Panc1 (cell line): ENCODE measurements around the gene FREM2. TPM values are rescaled to one million over a fixed set of nuclear protein-coding genes. Genes with fewer than 3 reads are reported as not detected.

Source experiments
- ATAC-seq: fragments of 200-7000 bp; cut with Tn5 transposase; 2 replicates; pipeline ENCODE4 v1.9.1; 2020; ENCODE audit warnings: mild to moderate bottlenecking, moderate library complexity
- Bru-seq: library from RNA; stranded (reverse); fragments of 400-500 nt; gene quantifications from one replicate; lab custom pipeline; 2021; lab: Mats Ljungman, UMichigan
- BruChase-seq, 2 experiments: library from RNA; stranded (reverse); fragments of 400-500 nt; gene quantifications; one replicate each; lab custom pipeline; 2021; lab: Mats Ljungman, UMichigan
- BruUV-seq: library from RNA; stranded (reverse); fragments of 400-500 nt; replicated peaks from 2 replicates; lab custom pipeline; 2021; lab: Mats Ljungman, UMichigan
- CTCF ChIA-PET: fragments of 300-600 bp; sonication (Branson Sonifier 250); formaldehyde crosslinking; loops from one replicate; lab custom pipeline; 2022; ENCODE audit warnings: antibody characterized with exemption; lab: Charles Lee
- POLR2A ChIA-PET: fragments of 300-600 bp; sonication (Branson Sonifier 250); formaldehyde crosslinking; loops from one replicate; lab custom pipeline; 2022; ENCODE audit warnings: antibody characterized with exemption; lab: Charles Lee
- DNase-seq: peaks from one replicate; pipeline ENCODE4 v3.0.0-alpha.2; 2010; ENCODE audit warnings: low read depth, low spot score
- H3K27ac ChIP-seq: 2 replicates; pipeline ENCODE4 v1.5.1; 2011; ENCODE audit warnings: mild to moderate bottlenecking, low read length, inconsistent platforms
- H3K27me3 ChIP-seq: fragments of 200-500 bp; sonication (Bioruptor generic); 2 replicates; pipeline ENCODE4 v1.6.0; 2014; ENCODE audit warnings: low read length, inconsistent platforms; ENCODE audit not compliant: control insufficient read depth, insufficient read depth
- H3K36me3 ChIP-seq: fragments of 200-500 bp; sonication (Bioruptor generic); 2 replicates; pipeline ENCODE4 v1.5.1; 2014; ENCODE audit warnings: inconsistent platforms, mild to moderate bottlenecking, low read length, moderate library complexity; ENCODE audit not compliant: control insufficient read depth, insufficient read depth
- H3K4me1 ChIP-seq: 2 replicates; pipeline ENCODE4 v1.5.1; 2011; ENCODE audit warnings: inconsistent platforms, mild to moderate bottlenecking, low read length, moderate library complexity; ENCODE audit not compliant: control insufficient read depth, insufficient read depth
- H3K4me3 ChIP-seq, 2 experiments: 2 replicates each; pipeline ENCODE4 v1.5.1; 2011 to 2012; ENCODE audit warnings: low read depth in 2 of 2, low read length in 2 of 2, mild to moderate bottlenecking in 2 of 2, inconsistent platforms in 1 of 2, moderate library complexity in 1 of 2
- H3K9me3 ChIP-seq: fragments of 200-500 bp; sonication (Bioruptor generic); 2 replicates; pipeline ENCODE4 v1.5.1; 2014; ENCODE audit warnings: low read depth, mild to moderate bottlenecking, inconsistent platforms, low read length, moderate library complexity; ENCODE audit not compliant: control insufficient read depth, insufficient read depth
- POLR2AphosphoS5 ChIP-seq: IDR thresholded peaks from 2 replicates; pipeline ENCODE4 v1.6.1; 2012; ENCODE audit warnings: mild to moderate bottlenecking, low read depth, low read length, moderate library complexity
- SIN3A ChIP-seq: IDR thresholded peaks from 2 replicates; pipeline ENCODE4 v1.6.1; 2012; ENCODE audit warnings: low read depth, mild to moderate bottlenecking, low read length, moderate library complexity, borderline replicate concordance; ENCODE audit not compliant: insufficient read depth
- TCF7L2 ChIP-seq: IDR thresholded peaks from 2 replicates; pipeline ENCODE4 v1.6.1; 2011; ENCODE audit warnings: mild to moderate bottlenecking, low read depth, low read length, inconsistent platforms
- in situ Hi-C: cut with HindIII; loops from 2 replicates; pipeline ENCODE4 v1.10.0; 2016; ENCODE audit warnings: low sequenced_read_pairs, low pct_unique_long_range_greater_than_20kb
- intact Hi-C: fragments of 100-400 bp; cut with micrococcal nuclease; formaldehyde crosslinking; loops from one replicate; pipeline ENCODE4 v1.10.0; 2022; ENCODE audit not compliant: unreplicated experiment
- long read RNA-seq: library from polyadenylated mRNA; unstranded; transcript quantifications from one replicate; pipeline ENCODE4 v2.0.0, GENCODE V29; 2021; ENCODE audit not compliant: unreplicated experiment
- polyA plus RNA-seq: library from polyadenylated mRNA; unstranded; fragments of >200 nt; gene quantifications from one replicate; pipeline ENCODE4 v1.2.1, GENCODE V29; 2012; ENCODE audit warnings: missing spikeins; ENCODE audit not compliant: insufficient read length
- total RNA-seq: library from RNA; stranded (reverse); gene quantifications from one replicate; pipeline ENCODE4 v1.2.1, GENCODE V29; 2021; ENCODE audit not compliant: unreplicated experiment
- TF ChIP-seq, protein P1 (sequence below): fragments of 450-650 bp; IDR thresholded peaks from 2 replicates; pipeline ENCODE4 v1.5.1; 2017; ENCODE audit warnings: mild to moderate bottlenecking
- TF ChIP-seq, protein P2 (sequence below), 2 experiments: IDR thresholded peaks; 2 replicates each; pipeline ENCODE4 v1.6.1; 2011 to 2012; ENCODE audit warnings: low read depth in 2 of 2, control low read depth in 1 of 2, low read length in 1 of 2, mild to moderate bottlenecking in 1 of 2, moderate library complexity in 1 of 2; ENCODE audit not compliant: insufficient read depth in 1 of 2

FREM2 gene, protein sequence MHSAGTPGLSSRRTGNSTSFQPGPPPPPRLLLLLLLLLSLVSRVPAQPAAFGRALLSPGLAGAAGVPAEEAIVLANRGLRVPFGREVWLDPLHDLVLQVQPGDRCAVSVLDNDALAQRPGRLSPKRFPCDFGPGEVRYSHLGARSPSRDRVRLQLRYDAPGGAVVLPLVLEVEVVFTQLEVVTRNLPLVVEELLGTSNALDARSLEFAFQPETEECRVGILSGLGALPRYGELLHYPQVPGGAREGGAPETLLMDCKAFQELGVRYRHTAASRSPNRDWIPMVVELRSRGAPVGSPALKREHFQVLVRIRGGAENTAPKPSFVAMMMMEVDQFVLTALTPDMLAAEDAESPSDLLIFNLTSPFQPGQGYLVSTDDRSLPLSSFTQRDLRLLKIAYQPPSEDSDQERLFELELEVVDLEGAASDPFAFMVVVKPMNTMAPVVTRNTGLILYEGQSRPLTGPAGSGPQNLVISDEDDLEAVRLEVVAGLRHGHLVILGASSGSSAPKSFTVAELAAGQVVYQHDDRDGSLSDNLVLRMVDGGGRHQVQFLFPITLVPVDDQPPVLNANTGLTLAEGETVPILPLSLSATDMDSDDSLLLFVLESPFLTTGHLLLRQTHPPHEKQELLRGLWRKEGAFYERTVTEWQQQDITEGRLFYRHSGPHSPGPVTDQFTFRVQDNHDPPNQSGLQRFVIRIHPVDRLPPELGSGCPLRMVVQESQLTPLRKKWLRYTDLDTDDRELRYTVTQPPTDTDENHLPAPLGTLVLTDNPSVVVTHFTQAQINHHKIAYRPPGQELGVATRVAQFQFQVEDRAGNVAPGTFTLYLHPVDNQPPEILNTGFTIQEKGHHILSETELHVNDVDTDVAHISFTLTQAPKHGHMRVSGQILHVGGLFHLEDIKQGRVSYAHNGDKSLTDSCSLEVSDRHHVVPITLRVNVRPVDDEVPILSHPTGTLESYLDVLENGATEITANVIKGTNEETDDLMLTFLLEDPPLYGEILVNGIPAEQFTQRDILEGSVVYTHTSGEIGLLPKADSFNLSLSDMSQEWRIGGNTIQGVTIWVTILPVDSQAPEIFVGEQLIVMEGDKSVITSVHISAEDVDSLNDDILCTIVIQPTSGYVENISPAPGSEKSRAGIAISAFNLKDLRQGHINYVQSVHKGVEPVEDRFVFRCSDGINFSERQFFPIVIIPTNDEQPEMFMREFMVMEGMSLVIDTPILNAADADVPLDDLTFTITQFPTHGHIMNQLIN (N-terminal part only)
- total RNA-seq (0.15 TPM), Bru-seq, nascent RNA (percentile 10 among the genes with signal in this experiment), BruChase-seq, experiment 1, labeled RNA remaining after a 2-hour chase (percentile 11 among the genes with signal in this experiment), BruChase-seq, experiment 2, labeled RNA remaining after a 6-hour chase (percentile 11 among the genes with signal in this experiment)
- 0.01 TPM for polyA plus RNA-seq
- long read RNA-seq, partial matches to known transcripts: 1 of 1 reads
- long read RNA-seq, other reads (novel, unspliced or antisense): 0 of 1 reads

DNA sequence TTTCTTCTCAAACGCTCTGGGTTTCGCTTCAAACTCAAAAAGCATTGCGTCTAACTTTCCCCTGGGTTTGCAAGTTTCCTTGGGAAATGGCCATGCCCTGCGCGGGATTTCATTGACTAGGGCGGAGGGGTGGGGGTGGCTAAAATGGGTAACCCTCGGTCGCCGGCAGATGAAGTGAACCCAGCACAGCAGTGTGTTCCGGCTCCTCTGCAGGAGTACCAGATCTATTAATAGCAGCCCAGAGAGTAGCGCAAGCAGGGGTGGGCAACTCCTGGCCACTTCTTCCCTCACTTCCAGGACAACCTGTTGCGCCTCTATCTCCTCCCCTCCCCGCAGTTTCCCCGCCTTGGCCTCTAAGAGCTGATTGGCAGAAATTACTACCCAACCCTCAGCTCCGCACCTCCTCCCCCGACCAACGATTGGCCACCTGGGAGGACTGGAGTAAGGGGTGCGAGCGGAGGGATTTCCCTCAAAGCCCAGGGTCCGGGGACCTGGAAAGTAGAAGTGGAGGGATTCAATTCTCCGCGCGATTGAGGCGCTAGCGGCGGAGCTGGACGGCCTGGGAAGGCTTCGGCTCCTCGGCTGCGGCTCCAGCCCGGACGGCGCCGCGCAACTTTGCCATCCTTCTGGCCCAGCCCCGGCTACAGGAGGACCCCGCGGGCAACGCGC, at the start of gene FREM2:
Gene FREM2 (plus strand): TSS at position 501 of the 669 bp plus-strand sequence. CDS start 268 bp downstream, outside the sequence.
- intact Hi-C loops: loop anchor here (2.0 to 10.0 kb wide), 2 partner anchors 78 to 228 kb away; no protein-coding TSS in a partner anchor
- peaks cover 7% of the 10 kb centered on the region; the same call in 1 of the 2 replicates for H3K27me3 ChIP-seq
- DNase-seq: no peak
- H3K9me3 ChIP-seq: no peaks in the 10 kb centered on the region
- no peaks in the 10 kb centered on the region; the same call in 1 of the 2 replicates for H3K4me1 ChIP-seq
- BruUV-seq: no TSS peak
- in situ Hi-C loops: no loop called here
- peak; percentile 91 for ATAC-seq
- H3K36me3 ChIP-seq: no peaks in the 10 kb centered on the region
- CTCF ChIA-PET: interaction anchor here (0.6 kb wide), 1 partner anchor 232 kb away, joined by 4 read pairs; no protein-coding TSS in a partner anchor
- H3K27ac ChIP-seq: no peak within 1 kb of the TSS
- peak within 1 kb of the TSS; percentile 33 to 49 for H3K4me3 ChIP-seq
- POLR2A ChIA-PET: no interaction called here
- TF ChIP-seq, protein P1, sequence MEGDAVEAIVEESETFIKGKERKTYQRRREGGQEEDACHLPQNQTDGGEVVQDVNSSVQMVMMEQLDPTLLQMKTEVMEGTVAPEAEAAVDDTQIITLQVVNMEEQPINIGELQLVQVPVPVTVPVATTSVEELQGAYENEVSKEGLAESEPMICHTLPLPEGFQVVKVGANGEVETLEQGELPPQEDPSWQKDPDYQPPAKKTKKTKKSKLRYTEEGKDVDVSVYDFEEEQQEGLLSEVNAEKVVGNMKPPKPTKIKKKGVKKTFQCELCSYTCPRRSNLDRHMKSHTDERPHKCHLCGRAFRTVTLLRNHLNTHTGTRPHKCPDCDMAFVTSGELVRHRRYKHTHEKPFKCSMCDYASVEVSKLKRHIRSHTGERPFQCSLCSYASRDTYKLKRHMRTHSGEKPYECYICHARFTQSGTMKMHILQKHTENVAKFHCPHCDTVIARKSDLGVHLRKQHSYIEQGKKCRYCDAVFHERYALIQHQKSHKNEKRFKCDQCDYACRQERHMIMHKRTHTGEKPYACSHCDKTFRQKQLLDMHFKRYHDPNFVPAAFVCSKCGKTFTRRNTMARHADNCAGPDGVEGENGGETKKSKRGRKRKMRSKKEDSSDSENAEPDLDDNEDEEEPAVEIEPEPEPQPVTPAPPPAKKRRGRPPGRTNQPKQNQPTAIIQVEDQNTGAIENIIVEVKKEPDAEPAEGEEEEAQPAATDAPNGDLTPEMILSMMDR: no peak
- no peak for TF ChIP-seq POLR2AphosphoS5
- TF ChIP-seq, protein P2, sequence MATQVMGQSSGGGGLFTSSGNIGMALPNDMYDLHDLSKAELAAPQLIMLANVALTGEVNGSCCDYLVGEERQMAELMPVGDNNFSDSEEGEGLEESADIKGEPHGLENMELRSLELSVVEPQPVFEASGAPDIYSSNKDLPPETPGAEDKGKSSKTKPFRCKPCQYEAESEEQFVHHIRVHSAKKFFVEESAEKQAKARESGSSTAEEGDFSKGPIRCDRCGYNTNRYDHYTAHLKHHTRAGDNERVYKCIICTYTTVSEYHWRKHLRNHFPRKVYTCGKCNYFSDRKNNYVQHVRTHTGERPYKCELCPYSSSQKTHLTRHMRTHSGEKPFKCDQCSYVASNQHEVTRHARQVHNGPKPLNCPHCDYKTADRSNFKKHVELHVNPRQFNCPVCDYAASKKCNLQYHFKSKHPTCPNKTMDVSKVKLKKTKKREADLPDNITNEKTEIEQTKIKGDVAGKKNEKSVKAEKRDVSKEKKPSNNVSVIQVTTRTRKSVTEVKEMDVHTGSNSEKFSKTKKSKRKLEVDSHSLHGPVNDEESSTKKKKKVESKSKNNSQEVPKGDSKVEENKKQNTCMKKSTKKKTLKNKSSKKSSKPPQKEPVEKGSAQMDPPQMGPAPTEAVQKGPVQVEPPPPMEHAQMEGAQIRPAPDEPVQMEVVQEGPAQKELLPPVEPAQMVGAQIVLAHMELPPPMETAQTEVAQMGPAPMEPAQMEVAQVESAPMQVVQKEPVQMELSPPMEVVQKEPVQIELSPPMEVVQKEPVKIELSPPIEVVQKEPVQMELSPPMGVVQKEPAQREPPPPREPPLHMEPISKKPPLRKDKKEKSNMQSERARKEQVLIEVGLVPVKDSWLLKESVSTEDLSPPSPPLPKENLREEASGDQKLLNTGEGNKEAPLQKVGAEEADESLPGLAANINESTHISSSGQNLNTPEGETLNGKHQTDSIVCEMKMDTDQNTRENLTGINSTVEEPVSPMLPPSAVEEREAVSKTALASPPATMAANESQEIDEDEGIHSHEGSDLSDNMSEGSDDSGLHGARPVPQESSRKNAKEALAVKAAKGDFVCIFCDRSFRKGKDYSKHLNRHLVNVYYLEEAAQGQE (IDR thresholded peaks at IDR 0.05; ENCODE audit: insufficient read depth in 1 of 2, low read depth in 2 of 2, low read length in 1 of 2): no peak

DNA sequence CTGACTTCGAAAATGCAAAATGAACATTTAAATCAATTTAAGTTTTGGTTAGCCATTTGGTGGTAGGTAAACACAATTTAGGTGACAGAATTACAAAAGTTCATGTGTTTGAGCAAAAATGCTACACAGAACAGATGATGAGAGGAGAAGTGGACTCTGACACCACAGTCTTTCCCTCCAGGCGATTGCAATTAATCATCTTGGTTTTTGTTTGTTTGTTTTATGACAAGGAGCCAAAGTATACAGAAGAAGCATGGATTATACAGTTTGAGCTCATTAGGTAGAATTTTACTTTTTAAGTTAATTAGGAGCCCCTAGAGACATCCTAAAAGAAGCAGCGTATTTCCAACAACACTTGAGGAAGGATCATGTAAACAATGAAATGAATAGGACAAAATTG, 49.3 kb upstream of the FREM2 start:
- intact Hi-C loops (no loop called here), in situ Hi-C loops (no loop called here)
- Histone ChIP-seq H3K4me3 (no peak overlapping the region), H3K27me3 (no peaks in the 10 kb centered on the region), H3K36me3 (no peaks in the 10 kb centered on the region), H3K27ac (no peak overlapping the region), H3K9me3 (no peaks in the 10 kb centered on the region), H3K4me1 (no peaks in the 10 kb centered on the region)
- TF ChIP-seq, protein P1: no peak
- no peak for TF ChIP-seq POLR2AphosphoS5
- TF ChIP-seq, protein P2 (IDR thresholded peaks at IDR 0.05; ENCODE audit: insufficient read depth in 1 of 2, low read depth in 2 of 2, low read length in 1 of 2): no peak
- TF ChIP-seq SIN3A: no peak
- no peak for TF ChIP-seq TCF7L2
- CTCF ChIA-PET: no interaction called here
- POLR2A ChIA-PET: no interaction called here
- ATAC-seq: no peak
- no TSS peak for BruUV-seq
- DNase-seq: no peak
